Fibroblast of upper back skin (primary cell): ENCODE measurements around the gene TIAM2.
"Not testable (repeated sequence)": the region's sequence is repeated elsewhere in the genome, so short reads cannot be mapped to it uniquely, and the experiment has no call there.

Experiments
- DNase-seq: peaks from one replicate; pipeline ENCODE4 v3.0.0-alpha.2; 2013

Gene TIAM2

GRCh38 chr6:154995254-154996015, at the start of gene TIAM2:
TSS of gene TIAM2 (plus strand) at chr6:154995315. CDS start at chr6:155129224, 133,909 bp downstream.
- DNase-seq: no peak

GRCh38 chr6:154950979-154951344, 44.2 kb upstream of the TIAM2 start:
- DNase-seq: no peak

GRCh38 chr6:154951345-154952200, 43.5 kb upstream of the TIAM2 start:
- DNase-seq: no peak

- DNase-seq: no peak
Measured at GRCh38 chr6:154953644-154954043, 41.5 kb upstream of the TIAM2 start.

GRCh38 chr6:154954347-154954746, 40.8 kb upstream of the TIAM2 start:
- DNase-seq: peak; percentile 78

GRCh38 chr6:154956771-154957522, 38.2 kb upstream of the TIAM2 start:
- DNase-seq: no peak

- no peak for DNase-seq
Measured at GRCh38 chr6:154958469-154958868, 36.6 kb upstream of the TIAM2 start.

GRCh38 chr6:154960299-154960843, 34.7 kb upstream of the TIAM2 start:
- DNase-seq: no peak

- no peak for DNase-seq
Measured at GRCh38 chr6:154960854-154961530, 34.1 kb upstream of the TIAM2 start.

- peak; percentile 70 for DNase-seq
Measured at GRCh38 chr6:154962753-154963152, 32.4 kb upstream of the TIAM2 start.

GRCh38 chr6:154966065-154966770, 28.9 kb upstream of the TIAM2 start:
- DNase-seq: not testable (repeated sequence)

- peak; percentile 51 for DNase-seq
Measured at GRCh38 chr6:154969796-154970195, 25.3 kb upstream of the TIAM2 start.

GRCh38 chr6:154974485-154975149, 20.5 kb upstream of the TIAM2 start:
- no peak for DNase-seq

- DNase-seq: no peak
Measured at GRCh38 chr6:154977588-154977987, 17.5 kb upstream of the TIAM2 start.

- no peak for DNase-seq
Measured at GRCh38 chr6:154980273-154981078, 14.6 kb upstream of the TIAM2 start.

GRCh38 chr6:154981079-154981870, 13.8 kb upstream of the TIAM2 start:
- no peak for DNase-seq

- DNase-seq: peak; percentile 41
Measured at GRCh38 chr6:154984146-154984545, 11.0 kb upstream of the TIAM2 start.

- peak; percentile 12 for DNase-seq
Measured at GRCh38 chr6:154986787-154987235, 8.3 kb upstream of the TIAM2 start.

- DNase-seq: no peak
Measured at GRCh38 chr6:154989448-154989847, 5.7 kb upstream of the TIAM2 start.
